AG10803 (cell line): Measurements from ENCODE around the gene TOB2.
A peak's percentile ranks its signal among the peaks of the same experiment; 100 is the strongest.
"Not testable (repeated sequence)": the region's sequence is repeated elsewhere in the genome, so short reads cannot be mapped to it uniquely, and the experiment has no call there.

ENCODE experiments used
- DNase-seq: peaks from one replicate; pipeline ENCODE4 v3.0.0; 2010; ENCODE audit warnings: low read depth
- H3K4me3 ChIP-seq: 2 replicates; pipeline ENCODE4 v1.5.1; 2011; ENCODE audit warnings: mild to moderate bottlenecking, low read length, control low read depth
- CTCF ChIP-seq: conservative IDR thresholded peaks from 2 replicates; pipeline ENCODE4 v1.5.1; 2011; ENCODE audit warnings: mild to moderate bottlenecking, low read length, control low read depth, inconsistent platforms

The TOB2 gene

GRCh38 chr22:41403532-41404318 is 42.9 kb downstream of the TOB2 start:
- DNase-seq = peak; percentile 81
- no peak overlapping the region for H3K4me3 ChIP-seq
- peak; percentile 97 for TF ChIP-seq CTCF

DNA sequence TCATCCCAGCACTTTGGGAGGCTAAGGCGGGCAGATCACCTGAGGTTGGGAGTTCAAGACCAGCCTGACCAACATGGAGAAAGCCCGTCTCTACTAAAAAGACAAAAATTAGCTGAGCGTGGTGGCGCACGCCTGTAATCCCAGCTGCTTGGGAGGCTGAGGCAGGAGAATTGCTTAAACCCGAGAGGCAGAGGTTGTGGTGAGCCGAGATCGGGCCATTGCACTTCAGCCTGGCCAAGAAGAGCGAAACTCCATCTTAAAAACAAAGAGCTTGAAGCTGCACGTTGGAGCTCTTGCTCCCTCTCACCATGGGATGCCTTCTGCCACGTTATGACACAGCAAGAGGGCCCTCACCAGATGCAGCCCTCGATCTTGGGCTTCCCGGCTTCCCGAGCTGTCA is 43.8 kb downstream of the TOB2 start:
- DNase-seq, H3K4me3 ChIP-seq: not testable (repeated sequence)

GRCh38 chr22:41401781-41402648 is 44.6 kb downstream of the TOB2 start:
- DNase-seq = peak; percentile 93
- no peak for TF ChIP-seq CTCF
- peak overlapping the region; percentile 12; the same call in 1 of the 2 replicates for H3K4me3 ChIP-seq

DNA sequence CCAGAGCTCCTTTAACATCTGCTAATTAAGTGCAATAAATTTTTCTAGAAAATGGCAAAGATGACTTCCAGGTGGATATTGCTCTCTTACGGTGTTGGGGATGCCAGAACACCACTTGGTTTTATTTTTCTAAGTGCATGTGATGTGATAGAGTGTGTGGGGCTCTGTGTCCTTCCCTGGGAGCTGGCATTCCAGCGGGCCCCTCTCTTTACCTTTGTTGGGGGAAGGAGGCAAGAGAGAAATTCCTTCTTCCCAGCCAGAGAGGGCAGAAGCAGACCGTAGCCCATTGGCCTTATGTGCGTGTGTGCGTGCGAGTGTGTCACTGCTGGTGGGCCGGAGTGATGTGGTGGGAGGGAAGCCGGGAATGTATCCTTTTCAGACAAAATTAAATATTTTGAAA is 47.7 kb downstream of the TOB2 start:
- H3K4me3 ChIP-seq = no peak overlapping the region
- no peak for DNase-seq
- no peak for TF ChIP-seq CTCF

DNA sequence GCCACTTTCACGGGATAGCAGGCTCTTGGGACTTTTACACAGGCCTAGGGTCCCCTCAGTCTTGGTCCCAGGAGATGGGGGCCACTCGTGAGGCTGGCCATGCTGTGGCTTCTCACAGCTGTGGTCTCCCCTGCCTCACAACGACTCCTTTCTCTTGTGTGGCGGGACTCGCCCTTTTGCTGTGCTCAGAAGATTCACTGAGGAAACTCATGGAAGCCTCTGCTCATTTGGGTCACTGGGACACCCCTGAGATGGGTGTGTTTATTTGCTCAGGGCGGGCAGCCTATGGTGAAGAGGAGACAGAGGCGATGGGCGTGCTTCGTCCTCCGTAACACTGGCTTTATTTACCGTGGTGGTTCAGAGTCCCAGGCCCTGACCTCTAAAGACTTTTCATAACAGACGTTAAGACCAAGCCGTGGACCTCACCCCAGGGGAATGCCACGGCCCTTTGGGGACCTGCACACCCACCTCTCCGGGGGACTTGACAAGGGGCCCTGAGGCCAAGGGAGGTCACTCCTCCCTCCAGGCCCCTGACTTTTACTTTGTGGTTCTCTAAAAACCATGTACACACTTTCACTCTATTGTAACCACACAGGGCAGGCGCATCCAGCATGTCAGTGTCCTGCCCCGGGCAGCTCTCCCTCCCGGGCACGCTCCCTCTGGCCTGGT is 49.3 kb downstream of the TOB2 start:
- DNase-seq = no peak

DNA sequence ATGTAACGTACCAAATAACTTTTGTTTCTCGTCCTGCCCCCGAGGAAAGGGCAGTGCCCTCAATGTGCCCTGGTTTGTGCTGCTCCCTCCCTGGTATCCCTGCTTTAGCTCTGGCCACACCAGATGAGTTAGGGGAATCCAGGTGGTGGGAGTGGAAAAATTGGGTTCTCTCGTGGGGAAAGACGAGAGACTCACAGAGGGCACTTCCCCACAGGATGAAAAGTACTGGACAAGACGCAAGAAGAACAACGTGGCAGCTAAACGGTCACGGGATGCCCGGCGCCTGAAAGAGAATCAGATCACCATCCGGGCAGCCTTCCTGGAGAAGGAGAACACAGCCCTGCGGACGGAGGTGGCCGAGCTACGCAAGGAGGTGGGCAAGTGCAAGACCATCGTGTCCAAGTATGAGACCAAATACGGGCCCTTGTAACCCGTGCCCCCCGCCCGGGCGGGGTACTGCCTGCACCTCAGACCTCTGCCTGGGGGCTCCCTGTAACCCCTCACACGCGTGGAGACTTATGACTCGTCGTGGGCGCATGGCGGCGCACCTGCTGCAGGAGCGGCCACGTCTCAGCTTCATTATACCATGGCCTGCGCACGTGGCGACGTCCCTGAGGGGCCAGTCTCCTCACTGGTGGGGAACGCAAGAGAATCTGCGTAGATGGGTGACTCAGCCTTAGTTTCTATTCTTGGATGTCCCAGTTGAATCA is 50.9 kb downstream of the TOB2 start:
- no peak for TF ChIP-seq CTCF
- H3K4me3 ChIP-seq = no peak overlapping the region
- no peak for DNase-seq

More for the DNA sequence above, 49.3 kb downstream of the TOB2 start:
- TF ChIP-seq CTCF = no peak
- H3K4me3 ChIP-seq = no peak overlapping the region

DNA sequence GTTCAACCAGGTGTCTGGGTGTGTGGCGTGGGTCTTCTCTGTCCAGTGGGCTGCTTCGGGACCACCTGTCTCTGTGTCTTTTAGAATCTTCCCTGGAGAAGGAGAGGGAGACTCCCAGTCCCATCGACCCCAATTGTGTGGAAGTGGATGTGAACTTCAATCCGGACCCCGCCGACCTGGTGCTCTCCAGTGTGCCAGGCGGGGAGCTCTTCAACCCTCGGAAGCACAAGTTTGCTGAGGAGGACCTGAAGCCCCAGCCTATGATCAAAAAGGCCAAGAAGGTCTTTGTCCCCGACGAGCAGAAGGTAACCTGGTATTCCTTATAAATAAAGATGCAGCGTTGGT is 52.6 kb downstream of the TOB2 start:
- H3K4me3 ChIP-seq = no peak overlapping the region
- TF ChIP-seq CTCF = no peak
- no peak for DNase-seq
